H1 (cell line): Measurements from ENCODE around the gene DYRK2. TPM values are rescaled to one million over a fixed set of nuclear protein-coding genes. Genes with fewer than 3 reads are reported as not detected.

Experiments
- CTCF ChIA-PET: fragments of 300-600 bp; sonication (Branson Sonifier 250); formaldehyde crosslinking; loops from one replicate; lab custom pipeline; 2021; ENCODE audit not compliant: partially characterized antibody; lab: Charles Lee
- POLR2A ChIA-PET: fragments of 300-600 bp; sonication (Branson Sonifier 250); formaldehyde crosslinking; loops from one replicate; lab custom pipeline; 2021; ENCODE audit warnings: inconsistent platforms; ENCODE audit not compliant: partially characterized antibody; lab: Charles Lee
- DNase-seq, 2 experiments: peaks; one replicate each; pipeline versions ENCODE4 v3.0.0 to v3.0.0-alpha.2; 2010 to 2022; ENCODE audit warnings: low spot score in 2 of 2, low read depth in 1 of 2, mixed read lengths in 1 of 2
- FAIRE-seq: peaks from 2 replicates; lab custom pipeline; 2011; peaks lifted over from hg19 to GRCh38; lab: Jason Lieb, UNC
- H2AFZ ChIP-seq: 2 replicates; pipeline ENCODE4 v1.8.1; 2012; ENCODE audit warnings: low read length, inconsistent platforms
- H2AK5ac ChIP-seq: 2 replicates; pipeline ENCODE4 v1.6.1; 2013; ENCODE audit warnings: low read depth, low read length
- H2BK120ac ChIP-seq: replicated peaks from 2 replicates; pipeline ENCODE3; 2013; ENCODE audit warnings: low read depth, low read length, inconsistent platforms
- H2BK12ac ChIP-seq: 2 replicates; pipeline ENCODE4 v1.6.1; 2013; ENCODE audit warnings: low read depth, low read length
- H2BK15ac ChIP-seq: 2 replicates; pipeline ENCODE4 v1.6.1; 2013; ENCODE audit warnings: low read length
- H2BK20ac ChIP-seq: 2 replicates; pipeline ENCODE4 v1.6.1; 2013; ENCODE audit warnings: low read length
- H2BK5ac ChIP-seq: 2 replicates; pipeline ENCODE4 v1.6.1; 2013; ENCODE audit warnings: low read depth, low read length
- H3K14ac ChIP-seq: 2 replicates; pipeline ENCODE4 v1.6.1; 2013; ENCODE audit warnings: inconsistent platforms; ENCODE audit not compliant: insufficient read length
- H3K18ac ChIP-seq: 2 replicates; pipeline ENCODE4 v1.6.1; 2013; ENCODE audit warnings: low read length; ENCODE audit errors: extremely low read depth
- H3K23ac ChIP-seq: 2 replicates; pipeline ENCODE4 v1.6.1; 2013; ENCODE audit warnings: inconsistent platforms; ENCODE audit not compliant: insufficient read length
- H3K23me2 ChIP-seq: 2 replicates; pipeline ENCODE4 v1.6.1; 2013; ENCODE audit warnings: low read depth, low read length
- H3K27ac ChIP-seq: 2 replicates; pipeline ENCODE4 v1.6.1; 2011; ENCODE audit warnings: low read depth, low read length, inconsistent platforms
- H3K27me3 ChIP-seq, 4 experiments: replicated peaks in 1 of 4; 1 replicate in 1 of 4; 2 replicates in 3 of 4; pipeline versions ENCODE4 v1.6.1 to v1.8.1; 2011 to 2013; ENCODE audit warnings: low read length in 3 of 4, mild to moderate bottlenecking in 3 of 4, inconsistent platforms in 2 of 4, mixed read lengths in 2 of 4, moderate library complexity in 1 of 4; ENCODE audit not compliant: control insufficient read depth in 3 of 4, insufficient read depth in 3 of 4; ENCODE audit errors: extremely low read depth in 1 of 4
- H3K36me3 ChIP-seq, 4 experiments: 2 replicates each; pipeline versions ENCODE4 v1.6.1 to v1.8.1; 2011 to 2013; ENCODE audit warnings: mild to moderate bottlenecking in 4 of 4, low read length in 3 of 4, moderate library complexity in 2 of 4, control low read depth in 1 of 4, inconsistent platforms in 1 of 4; ENCODE audit not compliant: insufficient read depth in 4 of 4, control insufficient read depth in 2 of 4
- H3K4ac ChIP-seq: replicated peaks from 2 replicates; pipeline ENCODE3; 2013; ENCODE audit warnings: low read length, low read depth, mixed read lengths, inconsistent platforms; ENCODE audit not compliant: insufficient read length
- H3K4me1 ChIP-seq, 4 experiments: replicated peaks in 1 of 4; 1 replicate in 1 of 4; 2 replicates in 3 of 4; pipeline versions ENCODE4 v1.6.1 to v1.8.1; 2011 to 2013; ENCODE audit warnings: low read length in 3 of 4, inconsistent platforms in 2 of 4, mixed read lengths in 1 of 4; ENCODE audit not compliant: insufficient read depth in 4 of 4, control insufficient read depth in 3 of 4
- H3K4me2 ChIP-seq, 2 experiments: 2 replicates each; pipeline versions ENCODE4 v1.6.1 to v1.8.1; 2011 to 2013; ENCODE audit warnings: low read depth in 2 of 2, low read length in 2 of 2, control low read depth in 1 of 2, inconsistent platforms in 1 of 2, mild to moderate bottlenecking in 1 of 2; ENCODE audit not compliant: insufficient read depth in 1 of 2
- H3K4me3 ChIP-seq, 4 experiments: fragments of 200-600, 300-600 bp in 1 of 4; sonication (generic), shearing (Covaris generic), sonication (Bioruptor Twin) in 1 of 4; 2 replicates each; pipeline versions ENCODE4 v1.5.1 to v1.8.1; 2011 to 2016; ENCODE audit warnings: low read length in 4 of 4, low read depth in 3 of 4, control low read depth in 2 of 4, inconsistent platforms in 2 of 4, mild to moderate bottlenecking in 2 of 4, mixed read lengths in 1 of 4, moderate library complexity in 1 of 4; ENCODE audit not compliant: insufficient read depth in 2 of 4; ENCODE audit errors: extremely low read depth in 1 of 4
- H3K56ac ChIP-seq: replicated peaks from 2 replicates; pipeline ENCODE3; 2013; ENCODE audit warnings: low read depth, mild to moderate bottlenecking, mixed read lengths, low read length, inconsistent platforms; ENCODE audit not compliant: insufficient read length
- H3K79me1 ChIP-seq: 2 replicates; pipeline ENCODE4 v1.6.1; 2013; ENCODE audit warnings: low read depth, low read length, control low read depth
- H3K79me2 ChIP-seq, 2 experiments: 2 replicates each; pipeline versions ENCODE4 v1.6.1 to v1.8.1; 2012 to 2013; ENCODE audit warnings: low read length in 2 of 2, mild to moderate bottlenecking in 2 of 2, inconsistent platforms in 1 of 2; ENCODE audit not compliant: insufficient read depth in 2 of 2, control insufficient read depth in 1 of 2
- H3K9ac ChIP-seq, 4 experiments: replicated peaks in 1 of 4; 1 replicate in 1 of 4; 2 replicates in 3 of 4; pipeline versions ENCODE4 v1.6.1 to v1.8.1; 2011 to 2013; ENCODE audit warnings: low read depth in 3 of 4, low read length in 3 of 4, control low read depth in 2 of 4, mild to moderate bottlenecking in 2 of 4, moderate library complexity in 2 of 4, inconsistent platforms in 1 of 4; ENCODE audit errors: extremely low read depth in 1 of 4
- H3K9me3 ChIP-seq, 2 experiments: 2 replicates each; pipeline versions ENCODE4 v1.6.1 to v1.8.1; 2012 to 2013; ENCODE audit warnings: mild to moderate bottlenecking in 2 of 2, moderate library complexity in 2 of 2, control low read depth in 1 of 2, inconsistent platforms in 1 of 2, low read depth in 1 of 2, low read length in 1 of 2, mixed read lengths in 1 of 2; ENCODE audit not compliant: insufficient read depth in 2 of 2
- H4K20me1 ChIP-seq, 2 experiments: replicated peaks in 1 of 2; 2 replicates each; pipeline versions ENCODE3 to v1.8.1; 2011 to 2013; ENCODE audit warnings: inconsistent platforms in 2 of 2, low read length in 2 of 2, mild to moderate bottlenecking in 1 of 2; ENCODE audit not compliant: insufficient read depth in 2 of 2, control insufficient read depth in 1 of 2
- H4K5ac ChIP-seq: 2 replicates; pipeline ENCODE4 v1.6.1; 2013; ENCODE audit warnings: low read length, low read depth, mixed read lengths, inconsistent platforms; ENCODE audit not compliant: insufficient read length
- H4K8ac ChIP-seq: 2 replicates; pipeline ENCODE4 v1.8.0; 2013; ENCODE audit warnings: mild to moderate bottlenecking, moderate library complexity, low read length, inconsistent platforms; ENCODE audit not compliant: insufficient read depth; ENCODE audit errors: extremely low read depth
- H4K91ac ChIP-seq: replicated peaks from 2 replicates; pipeline ENCODE3; 2013; ENCODE audit warnings: low read length, mixed read lengths, inconsistent platforms; ENCODE audit not compliant: insufficient read length
- CBX8 ChIP-seq: fragments of 300-800, 300-1000 bp; sonication (generic); IDR thresholded peaks from 2 replicates; pipeline ENCODE4 v1.7.1; 2016; ENCODE audit warnings: low read depth, low read length, borderline replicate concordance
- POLR2AphosphoS5 ChIP-seq: IDR thresholded peaks from 2 replicates; pipeline ENCODE4 v1.6.1; 2011; ENCODE audit warnings: low read depth, low read length
- SP2 ChIP-seq: IDR thresholded peaks from 2 replicates; pipeline ENCODE4 v1.6.1; 2012; ENCODE audit warnings: mild to moderate bottlenecking, low read length, inconsistent platforms
- WGBS, 2 experiments: shearing (Covaris generic) in 1 of 2; methylation state at CpG; one replicate each; pipeline versions ENCODE4 v1.1.6 to v1.1.7; 2013 to 2015; ENCODE audit warnings: low lambda C conversion rate in 2 of 2, mixed read lengths in 2 of 2, inconsistent platforms in 1 of 2, low coverage in 1 of 2, missing lambda C conversion rate in 1 of 2; ENCODE audit not compliant: insufficient replicate concordance in 2 of 2, insufficient coverage in 1 of 2, insufficient read length in 1 of 2; ENCODE audit errors: extremely low coverage in 1 of 2, missing lambda C conversion rate in 1 of 2; 5-methylcytosine and 5-hydroxymethylcytosine counted together
- polyA plus RNA-seq, 7 experiments: library from polyadenylated mRNA; depleted of rRNA in 3 of 7; stranded (reverse) in 5 of 7; unstranded in 2 of 7; fragments of >200 nt in 5 of 7; fragments of 200-250 nt in 2 of 7; gene quantifications; 1 replicate in 5 of 7; 2 replicates in 1 of 7; 4 replicates in 1 of 7; pipeline versions ENCODE4 v1.2.1 to v1.2.3, GENCODE V29; 2011 to 2013; ENCODE audit warnings: missing spikeins in 2 of 7, mixed read lengths in 2 of 7
- total RNA-seq: library from RNA; stranded (reverse); fragmentation: NEBNext Ultra II Directional; extraction: Animal tissue kit (Norgen Biotek cat#: 25700); gene quantifications from 2 replicates; pipeline ENCODE4 v1.2.1, GENCODE V29; 2021
- TF ChIP-seq, protein P1 (sequence below): IDR thresholded peaks from 2 replicates; pipeline ENCODE4 v1.6.1; 2012; ENCODE audit warnings: low read length, inconsistent platforms

DYRK2 gene
- total and polyA plus RNA-seq, 2 of the 8 experiments (the other 6 are each of a cell fraction or from before 2014, with no cell fraction given), result 11.2 to 31.6 TPM

GRCh38 chr12:67618303-67618702 is 30.2 kb upstream of the DYRK2 start:
- 0 out of 2 replicates have a peak overlapping the region, but pooled peaks have one; percentile 4 for H2AFZ ChIP-seq
- TF ChIP-seq CBX8, result no peak
- TF ChIP-seq SP2, result no peak
- TF ChIP-seq, protein P1, sequence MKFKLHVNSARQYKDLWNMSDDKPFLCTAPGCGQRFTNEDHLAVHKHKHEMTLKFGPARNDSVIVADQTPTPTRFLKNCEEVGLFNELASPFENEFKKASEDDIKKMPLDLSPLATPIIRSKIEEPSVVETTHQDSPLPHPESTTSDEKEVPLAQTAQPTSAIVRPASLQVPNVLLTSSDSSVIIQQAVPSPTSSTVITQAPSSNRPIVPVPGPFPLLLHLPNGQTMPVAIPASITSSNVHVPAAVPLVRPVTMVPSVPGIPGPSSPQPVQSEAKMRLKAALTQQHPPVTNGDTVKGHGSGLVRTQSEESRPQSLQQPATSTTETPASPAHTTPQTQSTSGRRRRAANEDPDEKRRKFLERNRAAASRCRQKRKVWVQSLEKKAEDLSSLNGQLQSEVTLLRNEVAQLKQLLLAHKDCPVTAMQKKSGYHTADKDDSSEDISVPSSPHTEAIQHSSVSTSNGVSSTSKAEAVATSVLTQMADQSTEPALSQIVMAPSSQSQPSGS, result no peak
- TF ChIP-seq POLR2AphosphoS5, result no peak

More at GRCh38 chr12:67618303-67618702, 30.2 kb upstream of the DYRK2 start:
- Histone ChIP-seq H2BK15ac (no peak overlapping the region), H4K5ac (no peak overlapping the region), H3K4ac (no peak overlapping the region), H3K4me3 (no peak overlapping the region), H4K91ac (no peak overlapping the region), H2AK5ac (no peak overlapping the region), H3K18ac (no peak overlapping the region), H3K14ac (no peak overlapping the region), H2BK12ac (no peak overlapping the region), H3K4me2 (no peak overlapping the region), H3K56ac (no peak overlapping the region), H4K8ac (no peak overlapping the region), H3K36me3 (no peaks in the 10 kb centered on the region), H3K23ac (no peak overlapping the region), H3K27me3 (no peaks in the 10 kb centered on the region), H4K20me1 (no peaks in the 10 kb centered on the region), H3K23me2 (no peaks in the 10 kb centered on the region), H2BK20ac (no peak overlapping the region), H3K4me1 (no peaks in the 10 kb centered on the region), H3K79me2 (no peaks in the 10 kb centered on the region), H3K9me3 (no peaks in the 10 kb centered on the region), H2BK120ac (no peak overlapping the region), H2BK5ac (no peak overlapping the region), H3K9ac (no peak overlapping the region), H3K27ac (no peak overlapping the region), H3K79me1 (no peaks in the 10 kb centered on the region)
- DNase-seq (no peak), FAIRE-seq (no peak)
- POLR2A ChIA-PET, result interaction anchor here (0.9 kb wide), 1 partner anchor 13 kb away, joined by 3 read pairs; no protein-coding TSS in a partner anchor
- WGBS, 2 experiments, result 80% methylated on average over 3 of the region's 3 CpGs; no CpG with 5 or more reads in 1 of the 2 experiments
- CTCF ChIA-PET, result interaction anchor here (1.0 to 1.6 kb wide), 4 partner anchors 9 to 325 kb away, joined by 3 to 6 read pairs (median 3); no protein-coding TSS in a partner anchor
